LNCaP clone FGC (cell line): ENCODE measurements around the gene UBE2O.

ENCODE experiments used
- DNase-seq: peaks from one replicate; pipeline ENCODE4 v3.0.0-alpha.2; 2011; ENCODE audit warnings: low read depth
- H3K4me3 ChIP-seq: 2 replicates; pipeline ENCODE4 v1.5.1; 2011; ENCODE audit warnings: mild to moderate bottlenecking, low read depth, low read length, control low read depth
- TF ChIP-seq, protein P1 (sequence below): IDR thresholded peaks from 2 replicates; pipeline ENCODE4 v1.5.1; 2012; ENCODE audit warnings: mild to moderate bottlenecking; ENCODE audit not compliant: control insufficient read depth, insufficient read depth; ENCODE audit errors: extremely low read depth

UBE2O gene

DNA sequence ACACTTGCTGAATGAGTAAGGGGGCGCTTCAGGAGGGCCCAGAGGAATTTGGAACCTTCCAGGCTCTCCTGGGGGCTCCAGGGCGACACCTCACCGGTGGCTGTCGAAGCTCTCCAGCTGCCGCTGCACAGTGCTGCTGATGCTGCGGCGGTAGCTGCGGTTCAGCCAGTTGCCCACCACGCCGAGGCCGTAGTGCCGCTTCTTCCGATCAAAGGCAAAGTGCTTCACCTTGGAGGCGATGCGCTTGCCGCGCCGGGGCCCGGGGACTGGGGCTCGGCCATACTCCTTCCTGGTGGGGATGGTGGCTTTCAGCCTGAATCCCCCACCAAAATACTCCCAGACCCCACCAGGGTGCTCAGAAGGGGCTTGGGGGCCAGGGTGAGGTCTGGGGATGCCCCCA is 23.8 kb upstream of the UBE2O start:
- DNase-seq = no peak
- TF ChIP-seq, protein P1, sequence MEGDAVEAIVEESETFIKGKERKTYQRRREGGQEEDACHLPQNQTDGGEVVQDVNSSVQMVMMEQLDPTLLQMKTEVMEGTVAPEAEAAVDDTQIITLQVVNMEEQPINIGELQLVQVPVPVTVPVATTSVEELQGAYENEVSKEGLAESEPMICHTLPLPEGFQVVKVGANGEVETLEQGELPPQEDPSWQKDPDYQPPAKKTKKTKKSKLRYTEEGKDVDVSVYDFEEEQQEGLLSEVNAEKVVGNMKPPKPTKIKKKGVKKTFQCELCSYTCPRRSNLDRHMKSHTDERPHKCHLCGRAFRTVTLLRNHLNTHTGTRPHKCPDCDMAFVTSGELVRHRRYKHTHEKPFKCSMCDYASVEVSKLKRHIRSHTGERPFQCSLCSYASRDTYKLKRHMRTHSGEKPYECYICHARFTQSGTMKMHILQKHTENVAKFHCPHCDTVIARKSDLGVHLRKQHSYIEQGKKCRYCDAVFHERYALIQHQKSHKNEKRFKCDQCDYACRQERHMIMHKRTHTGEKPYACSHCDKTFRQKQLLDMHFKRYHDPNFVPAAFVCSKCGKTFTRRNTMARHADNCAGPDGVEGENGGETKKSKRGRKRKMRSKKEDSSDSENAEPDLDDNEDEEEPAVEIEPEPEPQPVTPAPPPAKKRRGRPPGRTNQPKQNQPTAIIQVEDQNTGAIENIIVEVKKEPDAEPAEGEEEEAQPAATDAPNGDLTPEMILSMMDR = no peak
- no peak overlapping the region for H3K4me3 ChIP-seq

DNA sequence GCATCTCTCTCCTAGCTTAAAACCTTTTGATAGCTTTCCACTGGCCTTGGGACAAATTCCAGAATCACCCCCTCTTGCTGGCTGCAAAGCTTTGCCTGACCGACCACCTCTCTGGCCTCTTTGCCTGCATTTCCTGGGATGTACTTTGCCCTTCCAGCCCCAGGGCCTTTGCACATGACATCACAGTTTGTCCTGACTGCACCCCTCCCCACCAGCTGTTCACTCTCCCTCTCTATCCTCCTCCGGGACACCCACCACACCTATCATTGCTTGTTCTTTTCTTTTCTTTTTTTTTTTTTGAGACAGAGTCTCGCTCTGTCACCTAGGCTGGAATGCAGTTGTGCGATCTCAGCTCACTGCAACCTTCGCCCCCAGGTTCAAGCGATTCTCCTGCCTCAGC is 22.4 kb upstream of the UBE2O start:
- TF ChIP-seq, protein P1 = no peak
- no peak for DNase-seq
- no peak overlapping the region for H3K4me3 ChIP-seq

DNA sequence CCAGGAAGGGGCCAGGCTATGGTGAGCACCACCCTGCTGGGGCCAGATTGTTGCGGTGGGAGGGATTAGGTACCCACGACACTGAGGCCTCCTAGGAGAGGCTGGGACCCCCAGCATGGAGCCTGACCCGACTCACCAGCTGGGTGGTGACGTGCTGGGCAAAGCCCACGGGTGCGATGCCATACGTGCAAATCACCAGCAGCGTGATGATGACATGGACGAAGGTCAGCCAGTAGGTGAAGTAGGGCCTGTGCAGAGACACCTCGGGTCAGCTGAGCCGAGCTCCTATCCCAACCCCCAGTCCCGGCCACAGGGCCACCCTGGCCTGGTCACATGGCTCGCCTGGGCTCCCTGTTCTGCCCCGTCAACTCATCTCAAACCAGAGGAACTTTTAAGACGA is 21.9 kb upstream of the UBE2O start:
- H3K4me3 ChIP-seq = no peak overlapping the region
- TF ChIP-seq, protein P1 = no peak
- DNase-seq = no peak

DNA sequence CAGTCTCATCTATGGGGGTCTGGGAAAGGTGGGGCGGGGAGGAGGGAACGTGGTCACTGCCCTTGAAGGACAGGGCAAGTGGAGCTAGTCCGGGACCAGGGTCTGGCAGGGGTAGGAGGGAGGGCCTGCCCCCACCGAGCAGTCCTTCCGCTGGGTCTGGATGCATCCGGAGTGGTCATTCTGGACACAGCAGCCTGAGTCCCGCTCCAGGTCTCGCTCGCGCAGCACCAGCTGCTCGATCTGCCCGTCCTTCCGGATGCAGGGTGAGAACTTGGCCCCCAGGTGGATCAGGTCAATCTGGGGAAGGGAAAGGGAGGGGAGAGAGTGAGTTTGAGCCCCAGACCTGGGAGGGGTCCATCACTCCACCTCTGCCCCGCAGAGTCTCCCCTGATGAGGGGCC is 21.3 kb upstream of the UBE2O start:
- TF ChIP-seq, protein P1 = no peak
- H3K4me3 ChIP-seq = no peak overlapping the region
- DNase-seq = no peak

DNA sequence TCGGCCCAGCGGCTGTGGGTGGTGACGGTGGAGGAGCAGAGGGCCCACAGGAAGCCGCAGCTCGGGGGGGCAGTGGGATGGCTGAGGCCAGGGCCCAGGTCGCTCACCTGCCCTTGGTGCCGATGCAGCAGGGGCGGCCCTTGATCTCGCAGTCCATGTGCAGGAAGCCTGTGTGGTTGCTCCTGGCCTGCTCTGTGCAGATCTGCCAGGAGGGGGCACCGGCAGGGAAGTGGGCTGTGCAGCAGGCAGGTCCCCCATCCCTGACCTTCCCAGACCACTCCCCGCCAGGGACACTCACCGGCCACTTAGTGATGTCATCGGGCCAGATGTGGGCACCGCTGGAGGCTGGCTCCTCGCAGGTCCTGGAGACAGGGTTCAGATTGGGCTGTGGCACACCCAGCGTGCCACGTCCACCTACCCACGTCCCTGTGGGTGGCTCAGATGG is 20.6 kb upstream of the UBE2O start:
- no peak overlapping the region for H3K4me3 ChIP-seq
- TF ChIP-seq, protein P1 = peak; percentile 36
- no peak for DNase-seq

DNA sequence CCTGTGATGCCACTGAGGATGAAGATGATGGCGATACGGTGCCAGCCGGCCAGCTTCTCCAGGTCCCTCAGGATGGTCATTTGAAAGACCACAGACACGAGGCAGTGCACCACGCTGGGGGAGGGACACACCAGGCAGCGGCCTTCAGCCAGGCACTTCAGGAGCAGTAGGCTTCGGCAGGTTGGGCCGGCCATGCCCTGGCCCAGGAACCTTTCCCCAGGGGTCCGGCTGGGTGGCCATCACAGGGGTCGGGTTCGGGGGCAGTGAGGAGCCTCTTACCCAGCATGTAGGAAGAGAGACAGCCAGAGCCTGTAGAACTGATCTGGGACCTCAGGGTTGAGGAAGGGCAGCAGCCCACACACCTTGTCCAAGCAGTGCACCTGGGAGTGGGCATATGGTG is 19.8 kb upstream of the UBE2O start:
- TF ChIP-seq, protein P1 = no peak
- no peak for DNase-seq
- no peak overlapping the region for H3K4me3 ChIP-seq

DNA sequence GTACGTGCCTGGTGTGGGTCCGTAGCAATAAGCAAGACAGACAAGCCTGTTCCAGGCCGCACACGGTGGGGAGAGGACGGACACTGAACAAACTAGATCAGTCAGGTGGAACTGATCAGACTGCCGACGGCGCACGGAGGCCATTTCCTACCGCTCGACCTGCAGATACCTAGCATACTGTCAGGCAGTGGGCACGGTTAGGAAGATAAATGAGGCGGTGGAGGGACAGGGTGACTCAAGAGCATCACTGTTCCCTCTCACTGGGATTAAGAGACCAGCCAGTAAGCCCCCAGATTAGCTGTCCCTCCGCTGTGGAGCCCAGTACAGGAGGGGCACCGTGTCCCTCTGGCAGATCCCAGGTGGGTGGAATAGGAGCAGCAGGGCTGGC is 19.3 kb upstream of the UBE2O start:
- DNase-seq = no peak
- TF ChIP-seq, protein P1 = no peak
- H3K4me3 ChIP-seq = no peak overlapping the region
